Daoy (cell line): ENCODE results near the gene MUC4. TPM values are rescaled to one million over a fixed set of nuclear protein-coding genes. Genes with fewer than 3 reads are reported as not detected.
A peak's percentile ranks its signal among the peaks of the same experiment; 100 is the strongest.
"Not testable (repeated sequence)": the region's sequence is repeated elsewhere in the genome, so short reads cannot be mapped to it uniquely, and the experiment has no call there.

ENCODE experiments used
- DNase-seq: peaks from one replicate; pipeline ENCODE4 v3.0.0-alpha.2; 2015; ENCODE audit warnings: low read depth
- total RNA-seq: library from RNA; depleted of rRNA; stranded (reverse); fragments of >200 nt; shearing (Covaris generic); gene quantifications from 2 replicates; pipeline ENCODE4 v1.2.3, GENCODE V29; 2014

Gene MUC4
- total RNA-seq, 1 experiment from 2014 or later = not detected

DNA sequence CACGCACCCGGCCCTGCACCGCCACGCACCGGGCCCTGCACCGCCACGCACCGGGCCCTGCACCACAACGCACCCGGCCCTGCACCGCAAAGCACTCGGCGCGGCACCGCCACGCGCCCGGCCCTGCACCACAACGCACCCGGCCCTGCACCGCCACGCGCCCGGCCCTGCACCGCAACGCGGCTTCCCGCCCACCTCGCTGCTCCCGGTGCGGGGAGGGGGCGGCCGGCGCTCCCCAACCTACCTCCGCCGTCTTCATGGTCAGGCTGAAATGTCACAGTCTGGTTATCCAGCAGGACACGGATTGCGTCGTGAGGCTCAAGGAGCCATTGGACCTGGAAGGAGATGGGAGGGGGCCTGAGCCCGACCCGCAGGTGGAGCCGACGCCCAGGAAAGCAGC, 49.1 kb downstream of the MUC4 start:
- DNase-seq = no peak

DNA sequence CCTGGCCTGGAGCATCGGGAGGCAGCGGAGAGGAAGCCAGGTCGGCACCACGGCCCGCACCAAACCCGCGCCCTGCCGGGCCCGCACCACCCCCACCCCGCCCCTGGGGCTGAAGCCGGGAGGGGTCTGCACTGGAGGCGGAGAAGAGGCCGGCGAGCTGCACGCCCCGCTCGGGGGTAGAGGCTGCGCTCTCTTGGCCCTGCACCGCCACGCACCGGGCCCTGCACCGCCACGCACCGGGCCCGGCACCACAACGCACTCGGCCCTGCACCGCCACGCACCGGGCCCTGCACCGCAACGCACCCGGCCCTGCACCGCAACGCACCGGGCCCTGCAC, 49.5 kb downstream of the MUC4 start:
- no peak for DNase-seq

DNA sequence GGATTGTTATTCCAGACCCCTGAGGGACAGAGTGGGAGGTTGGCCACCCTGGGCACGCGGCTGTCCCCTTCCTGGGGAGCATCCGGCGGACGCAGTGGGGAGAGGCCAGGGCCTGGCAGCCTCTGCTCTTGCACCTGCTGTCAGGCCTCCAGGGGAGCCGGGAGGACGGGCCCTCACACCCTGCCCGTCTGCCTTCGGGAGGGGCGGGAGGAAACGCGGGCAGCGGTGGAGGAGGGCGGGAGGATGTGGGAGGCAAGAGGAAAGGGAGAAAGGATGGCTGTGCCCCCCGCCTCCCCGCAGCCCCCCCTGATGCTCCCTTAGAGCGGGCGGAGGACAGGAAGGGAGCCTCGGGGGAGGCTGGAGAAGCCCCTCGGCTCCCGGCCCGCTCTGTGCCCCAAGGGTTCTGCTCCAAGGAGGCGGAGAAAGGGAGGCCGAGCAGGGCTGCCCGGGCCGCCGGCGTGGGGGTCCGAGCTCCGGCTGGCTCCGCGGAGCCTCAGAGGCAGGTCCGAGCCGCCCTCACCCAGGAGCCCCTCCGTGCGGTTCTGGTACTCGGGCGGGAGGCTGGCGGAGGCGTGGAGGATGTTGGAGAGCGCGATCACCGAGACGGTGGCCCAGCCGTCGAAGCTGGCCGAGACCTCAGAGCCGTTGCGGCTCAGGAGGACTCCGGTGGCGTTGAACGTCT, 50.0 kb downstream of the MUC4 start:
- no peak for DNase-seq

DNA sequence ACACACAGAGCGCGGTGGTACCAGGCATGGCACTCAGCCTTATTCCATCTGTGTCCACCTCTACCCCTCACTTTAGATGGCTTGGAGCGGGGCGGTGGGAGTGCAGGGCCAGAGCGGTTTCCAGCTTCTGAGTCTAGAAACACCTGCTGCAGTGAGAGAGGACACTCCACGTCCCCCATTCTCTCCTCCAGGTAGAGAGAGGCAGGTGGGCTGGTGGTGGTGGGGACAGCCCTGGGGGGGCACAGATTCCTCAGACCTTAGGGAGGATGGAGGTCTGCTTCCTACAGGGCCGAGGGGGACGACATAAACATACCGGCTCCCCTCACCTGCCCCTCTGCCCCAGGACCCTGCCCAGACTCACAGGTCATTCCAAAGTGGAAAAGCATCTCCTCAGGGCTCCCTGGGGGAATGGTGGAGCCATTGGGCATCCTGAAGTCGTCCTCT, 50.6 kb downstream of the MUC4 start:
- no peak for DNase-seq

DNA sequence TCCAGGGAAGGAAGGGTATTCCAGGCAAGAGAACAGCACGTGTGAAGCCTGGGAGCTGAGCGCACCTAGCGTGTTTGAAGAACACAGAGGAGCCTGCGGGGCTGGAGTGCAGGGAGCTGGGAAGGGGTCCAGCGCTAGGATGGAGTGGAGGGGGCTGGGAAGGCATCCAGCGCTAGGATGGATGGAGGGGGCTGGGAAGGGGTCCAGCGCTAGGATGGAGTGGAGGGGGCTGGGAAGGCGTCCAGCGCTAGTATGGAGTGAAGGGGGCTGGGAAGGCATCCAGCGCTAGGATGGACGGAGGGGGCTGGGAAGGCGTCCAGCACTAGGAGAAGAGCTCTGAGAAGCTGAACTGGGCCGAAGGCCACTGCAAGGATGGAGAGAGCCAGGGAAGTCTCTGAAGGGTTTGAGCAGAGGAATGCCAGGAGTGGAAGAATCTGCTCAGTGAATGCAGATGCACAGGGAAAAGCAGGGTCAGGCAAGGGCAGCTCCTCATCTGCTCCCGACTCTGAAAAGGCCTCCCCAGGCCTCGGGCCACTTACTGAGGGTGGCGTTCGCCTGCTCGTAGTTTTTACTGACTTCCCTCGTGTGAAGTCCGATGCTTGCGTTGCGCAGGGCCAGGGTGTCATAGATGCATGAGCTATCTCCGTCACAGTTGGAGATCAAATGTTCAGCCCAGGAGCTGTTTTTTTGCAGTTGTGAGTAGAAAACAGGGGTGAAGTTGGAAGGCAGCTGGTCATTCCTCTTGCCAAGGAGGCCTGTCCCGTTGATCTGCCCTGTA, 51.2 kb downstream of the MUC4 start:
- no peak for DNase-seq

DNA sequence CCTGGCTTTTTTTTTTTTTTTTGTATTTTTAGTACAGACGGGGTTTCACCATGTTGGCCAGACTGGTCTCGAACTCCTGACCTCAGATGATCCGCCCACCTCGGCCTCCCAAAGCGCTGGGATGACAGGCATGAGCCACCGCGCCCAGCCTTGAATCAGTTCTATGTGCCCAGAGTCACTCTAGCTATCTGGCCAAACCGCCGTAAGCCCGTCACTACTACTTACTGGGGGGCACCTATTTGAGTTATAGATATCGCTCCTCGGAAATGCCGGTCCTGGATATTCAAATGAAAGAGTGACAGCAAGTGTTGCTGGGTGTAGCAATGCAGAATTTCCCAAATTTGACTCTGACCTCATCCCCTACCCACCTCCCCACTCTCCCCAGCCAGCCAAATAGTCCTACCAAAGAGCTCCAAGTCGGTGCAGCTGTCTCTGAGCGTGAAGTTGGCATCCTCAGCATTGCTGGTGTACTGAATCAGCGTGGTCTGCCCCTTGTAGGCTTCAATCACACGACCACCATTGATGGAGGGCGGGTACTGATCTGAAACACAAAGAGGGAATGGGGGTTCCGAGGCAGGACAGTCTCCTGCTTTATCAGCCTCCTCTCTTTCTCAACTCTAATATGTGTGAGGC, 52.9 kb downstream of the MUC4 start:
- DNase-seq = no peak

DNA sequence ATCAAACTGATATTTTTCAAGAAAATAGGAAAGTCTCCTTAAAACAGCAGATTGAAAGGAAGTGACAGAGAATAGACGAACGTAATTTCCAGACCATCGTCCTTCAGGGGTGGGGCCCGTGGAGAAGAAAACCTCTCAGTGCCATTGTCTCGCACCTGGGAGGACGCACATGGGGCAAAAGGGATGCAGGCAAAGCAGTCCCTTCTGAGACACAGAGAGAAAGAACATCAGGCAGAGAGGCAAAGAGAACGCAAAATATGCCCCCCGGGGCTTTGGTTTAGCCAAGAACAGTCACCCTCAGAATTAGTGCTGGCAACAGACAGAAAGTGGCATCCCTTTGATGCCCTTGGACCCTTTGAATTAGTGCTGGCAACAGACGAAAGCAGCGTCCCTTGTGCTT, 53.9 kb downstream of the MUC4 start:
- DNase-seq = no peak

DNA sequence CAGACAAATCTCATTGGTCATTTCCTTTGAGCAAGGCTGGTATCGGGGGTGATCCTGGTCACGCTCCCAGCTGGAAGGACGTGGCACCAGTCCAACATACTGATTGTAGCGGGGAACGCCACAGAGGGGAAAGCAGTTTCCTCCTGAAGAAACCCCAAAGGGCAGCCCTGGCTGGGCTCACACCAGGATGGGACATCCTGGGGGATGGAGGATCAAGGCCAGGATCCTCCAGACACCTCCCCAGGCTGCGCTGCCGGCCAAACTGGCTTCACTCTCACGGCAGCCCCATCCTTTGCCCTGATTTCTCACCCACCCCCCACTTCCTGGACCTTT, 54.3 kb downstream of the MUC4 start:
- DNase-seq = no peak

DNA sequence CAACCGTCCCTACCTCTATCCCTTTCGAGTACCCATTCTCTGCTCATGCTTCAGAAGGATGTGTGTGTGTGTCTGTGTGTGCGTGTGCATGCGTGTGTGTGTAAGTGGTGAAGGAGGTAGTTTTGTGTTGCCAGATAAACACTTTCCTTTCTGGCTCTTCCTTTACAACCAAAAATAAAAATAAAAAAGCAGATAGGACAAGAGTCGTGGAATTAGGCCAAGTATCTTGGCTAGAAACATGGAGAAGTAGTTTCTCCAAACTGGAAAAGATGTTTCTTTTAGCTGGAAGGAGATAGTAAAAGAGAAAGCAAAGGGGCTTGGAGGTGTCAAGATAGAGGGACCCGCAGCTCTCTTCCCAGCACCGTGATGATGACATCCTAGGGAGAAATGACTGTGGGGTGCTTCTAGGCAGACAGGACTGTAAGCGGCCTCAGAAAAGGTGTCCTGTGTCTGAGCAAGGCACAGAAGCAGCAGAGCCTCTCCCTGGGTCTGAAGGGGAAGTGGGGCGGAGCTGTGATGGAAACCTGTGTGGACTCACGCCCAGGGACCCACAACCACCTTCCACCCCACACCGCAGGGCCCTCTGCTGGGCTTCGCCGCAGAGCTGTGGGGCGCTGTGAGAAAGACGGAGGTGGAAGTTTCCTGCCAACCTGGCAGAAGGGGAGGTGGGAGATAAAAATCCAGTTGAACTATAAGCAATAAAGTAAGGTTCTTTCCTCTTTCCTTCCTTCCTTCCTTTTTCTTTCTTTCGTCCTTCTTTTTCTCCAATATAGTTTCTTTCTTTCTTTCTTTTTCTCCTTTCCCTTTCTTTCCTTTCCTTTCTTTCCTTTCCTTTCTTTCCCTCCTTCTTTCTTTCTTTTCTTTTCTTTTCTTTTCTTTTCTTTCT, 55.7 kb downstream of the MUC4 start:
- DNase-seq = no peak

DNA sequence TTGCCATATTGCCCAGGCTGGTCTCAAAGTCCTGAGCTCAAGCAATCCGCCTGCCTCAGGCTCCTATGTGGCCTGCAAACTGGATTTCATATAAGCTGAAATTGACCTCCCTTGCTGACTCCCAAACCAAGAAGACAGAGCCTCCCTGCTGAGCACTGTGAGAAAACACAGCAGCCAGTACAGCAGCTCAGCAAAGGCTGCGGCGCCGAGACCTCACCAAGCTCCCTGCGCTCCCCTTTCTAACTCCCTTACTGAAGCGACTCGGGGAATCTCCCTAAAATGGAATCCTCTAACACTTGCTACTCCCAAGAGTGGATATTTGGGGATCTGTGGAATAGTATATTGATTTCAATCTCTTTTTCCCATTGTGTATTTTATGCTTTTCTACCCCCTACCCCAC, 56.3 kb downstream of the MUC4 start:
- DNase-seq = no peak

DNA sequence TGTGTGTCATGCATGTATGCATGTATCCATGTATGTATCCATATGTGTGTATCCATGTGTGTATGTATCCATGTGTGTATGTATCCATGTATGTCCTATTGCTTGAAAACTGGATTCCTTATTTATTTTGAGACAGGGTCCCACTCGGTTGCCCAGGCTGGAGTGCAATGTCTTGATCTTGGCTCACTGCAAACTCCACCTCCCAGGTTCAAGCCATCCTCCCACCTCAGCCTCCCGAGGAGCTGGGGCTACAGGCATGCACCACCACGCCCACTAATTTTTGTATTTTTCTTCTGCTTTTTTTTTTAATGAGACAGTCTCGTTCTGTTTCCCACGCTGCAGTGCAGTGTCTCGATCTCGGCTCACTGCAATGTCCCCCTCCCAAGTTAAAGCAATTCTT, 56.8 kb downstream of the MUC4 start:
- no peak for DNase-seq

DNA sequence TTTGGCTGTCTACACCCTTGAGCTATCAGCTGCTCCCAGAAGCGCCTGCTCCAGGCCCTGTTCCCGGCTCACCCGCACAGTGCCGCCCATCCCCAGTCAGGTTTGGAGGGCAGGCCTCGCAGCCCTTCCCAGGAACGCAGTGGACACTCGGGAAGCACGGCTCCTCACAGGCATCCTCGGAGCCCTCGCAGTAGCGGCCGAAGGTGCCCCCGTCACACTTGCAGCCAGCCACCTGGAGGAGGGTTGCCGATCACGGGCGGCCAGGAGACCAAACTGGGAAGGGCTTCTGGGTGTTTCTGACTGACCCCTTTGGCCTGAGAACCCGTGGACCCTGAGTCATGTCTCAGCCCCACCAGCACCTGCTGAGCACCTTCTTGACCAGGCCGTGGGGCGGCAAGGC, 57.6 kb downstream of the MUC4 start:
- DNase-seq = peak; percentile 1

DNA sequence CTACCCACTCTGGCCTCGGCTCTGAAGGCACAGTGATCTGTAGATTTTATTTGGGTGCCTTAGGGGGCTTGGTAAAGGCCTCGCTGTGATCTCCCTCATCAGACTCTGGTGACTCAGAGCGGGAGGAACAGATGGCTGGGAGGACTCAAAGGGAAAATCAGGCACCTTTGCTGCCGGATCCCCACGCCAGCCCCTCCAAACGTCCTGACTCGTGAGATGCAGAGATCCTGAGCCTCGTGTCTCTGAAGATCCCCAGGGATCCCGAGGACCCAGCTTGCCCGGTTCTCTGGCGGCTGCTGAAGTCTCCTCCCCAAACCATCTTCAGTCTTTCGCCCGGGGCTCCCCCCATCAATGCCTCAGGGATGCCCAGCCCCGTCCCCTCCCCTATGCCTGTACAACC, 58.1 kb downstream of the MUC4 start:
- peak; percentile 1 for DNase-seq

DNA sequence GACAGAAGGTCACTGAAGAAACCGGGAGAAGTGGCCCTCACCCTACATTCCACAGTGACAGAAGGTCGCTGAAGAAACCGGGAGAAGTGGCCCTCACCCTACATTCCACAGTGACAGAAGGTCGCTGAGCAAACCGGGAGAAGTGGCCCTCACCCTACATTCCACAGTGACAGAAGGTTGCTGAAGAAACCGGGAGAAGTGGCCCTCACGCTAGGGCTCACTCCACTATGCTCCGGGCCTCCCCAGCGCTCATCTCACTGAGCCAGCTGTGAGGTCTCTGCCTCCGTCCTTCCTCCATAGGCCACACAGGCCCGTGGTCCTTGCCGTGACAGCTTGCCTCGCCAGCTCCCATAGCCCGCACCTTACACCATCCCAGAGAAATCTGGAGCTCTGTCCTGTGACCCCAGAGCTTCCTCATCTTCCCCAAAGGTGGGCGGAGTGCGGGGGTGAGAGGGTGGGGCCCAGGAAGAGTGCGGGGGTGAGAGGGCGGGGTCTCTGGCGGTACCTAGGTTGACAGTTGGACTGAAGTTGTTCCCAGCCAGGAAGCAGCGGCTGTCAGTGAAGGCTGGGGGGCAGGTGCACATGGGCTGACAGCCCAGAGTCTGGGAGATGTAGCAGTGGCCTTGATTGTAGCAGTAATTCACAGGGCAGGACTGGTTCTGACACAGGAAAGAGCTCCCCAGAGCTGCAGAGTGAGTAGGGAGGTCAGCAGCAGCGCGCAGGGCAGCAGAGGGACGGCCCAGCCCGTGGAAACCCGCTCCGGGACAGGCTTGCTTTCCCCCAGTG, 59.0 kb downstream of the MUC4 start:
- peak; percentile 1 for DNase-seq

DNA sequence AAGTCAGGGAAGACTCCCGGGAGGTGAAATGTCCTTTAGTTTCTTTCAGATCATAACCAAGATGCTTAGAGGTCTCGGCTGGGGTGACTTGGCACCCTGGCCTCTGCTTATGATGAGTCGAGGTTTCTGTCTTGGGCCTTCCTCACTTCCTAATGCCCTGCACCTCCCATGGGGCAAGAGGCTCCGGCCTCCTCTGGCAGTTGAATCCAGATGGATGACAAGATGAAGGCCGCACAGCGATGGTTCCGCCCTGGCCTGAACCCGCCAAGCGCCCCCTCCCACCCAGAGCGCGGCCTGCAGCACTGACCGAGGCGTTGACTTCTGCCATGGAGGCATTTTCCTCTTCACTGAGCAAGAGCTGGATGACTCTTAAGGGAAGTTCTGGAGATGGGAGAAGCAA, 59.7 kb downstream of the MUC4 start:
- no peak for DNase-seq

DNA sequence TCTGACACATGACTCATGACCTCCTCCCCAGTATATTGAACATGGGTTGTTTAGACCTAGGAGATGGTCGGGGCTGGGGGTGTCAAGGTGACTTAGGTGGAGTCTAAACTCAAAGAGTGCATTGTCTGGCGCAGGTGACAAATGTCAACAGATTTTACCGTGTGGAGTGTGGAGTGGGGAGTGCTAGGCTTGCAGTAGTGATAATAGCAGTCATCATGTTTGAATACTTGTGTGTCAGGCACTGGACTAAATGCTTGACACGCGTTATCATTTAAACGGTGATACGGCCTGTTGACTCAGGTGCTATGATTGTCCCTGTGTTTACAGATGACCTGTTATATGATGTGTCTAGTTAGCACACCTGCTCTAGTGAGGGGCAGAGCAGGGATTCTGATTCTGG, 60.2 kb downstream of the MUC4 start:
- DNase-seq = no peak

DNA sequence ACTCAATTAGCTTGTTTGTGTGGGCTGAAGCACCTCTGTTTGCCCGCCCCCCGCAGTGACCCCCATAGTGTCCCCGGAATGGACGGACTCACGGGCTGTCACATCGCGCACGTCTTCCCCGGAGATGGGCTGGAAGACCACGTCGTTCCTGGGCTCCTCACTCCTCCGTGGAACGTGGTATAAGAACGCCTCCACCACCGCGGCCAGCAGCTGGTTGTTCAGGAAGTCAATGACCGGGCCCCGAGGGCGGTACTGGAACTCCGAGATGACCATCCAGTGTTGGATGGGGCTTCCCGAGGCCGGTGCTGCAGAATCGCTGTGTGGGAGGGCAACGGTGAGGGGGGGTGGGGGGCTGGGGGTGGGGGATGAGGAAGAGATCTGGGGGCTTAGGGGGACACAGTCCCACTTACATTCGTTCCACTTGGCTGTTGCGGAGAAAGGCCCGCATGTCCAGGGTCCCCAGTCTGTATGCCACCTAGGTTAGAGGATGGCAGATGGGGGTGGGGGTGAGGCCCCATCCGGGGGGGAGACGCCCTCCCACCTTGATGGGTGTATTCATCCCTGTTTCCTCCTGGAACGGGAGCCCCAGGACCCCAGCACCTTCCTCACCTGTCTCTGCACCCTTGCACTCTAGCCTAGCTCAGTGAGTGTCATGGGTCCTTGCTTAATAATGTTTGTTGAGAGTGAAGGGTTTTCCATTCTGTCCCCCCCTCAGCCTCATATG, 60.8 kb downstream of the MUC4 start:
- no peak for DNase-seq

DNA sequence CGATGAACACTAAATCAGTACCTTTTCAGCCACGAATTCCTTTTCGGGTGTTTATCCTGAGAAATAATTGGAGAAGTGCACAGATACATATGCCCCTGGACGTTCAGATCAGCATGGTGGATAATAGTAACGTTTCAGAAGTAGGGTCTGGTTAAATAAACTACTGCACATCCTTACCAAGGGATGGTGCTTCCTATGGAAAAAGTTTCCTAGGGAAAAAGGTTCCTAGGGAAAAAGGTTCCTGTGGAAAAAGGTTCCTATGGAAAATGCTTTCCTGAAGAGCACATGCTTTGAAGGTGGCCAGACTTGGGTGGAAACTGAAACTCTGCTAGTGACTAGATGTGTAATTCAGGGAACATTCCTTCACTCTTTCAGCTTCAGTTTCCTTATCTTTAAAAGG, 62.6 kb downstream of the MUC4 start:
- not testable (repeated sequence) for DNase-seq

DNA sequence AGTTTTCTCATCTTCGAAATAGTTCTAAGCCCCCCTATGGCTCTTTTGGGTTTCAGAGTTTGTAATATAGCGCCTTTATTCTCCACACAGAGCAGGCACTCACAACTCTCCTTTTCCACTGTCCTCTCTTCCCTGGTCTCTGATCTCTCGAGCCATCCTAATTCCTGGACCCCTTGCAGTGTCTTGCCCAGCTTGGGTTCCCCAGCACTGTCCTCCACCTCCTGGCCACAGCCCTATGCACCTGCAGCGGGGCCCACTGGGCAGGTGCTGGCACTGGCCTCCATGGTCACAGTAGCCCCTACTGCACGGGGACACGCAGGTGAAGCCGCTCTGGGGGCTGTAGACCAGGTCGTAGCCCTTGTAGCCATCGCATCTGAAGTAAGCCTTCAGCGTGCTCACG, 63.1 kb downstream of the MUC4 start:
- peak; percentile 1 for DNase-seq

DNA sequence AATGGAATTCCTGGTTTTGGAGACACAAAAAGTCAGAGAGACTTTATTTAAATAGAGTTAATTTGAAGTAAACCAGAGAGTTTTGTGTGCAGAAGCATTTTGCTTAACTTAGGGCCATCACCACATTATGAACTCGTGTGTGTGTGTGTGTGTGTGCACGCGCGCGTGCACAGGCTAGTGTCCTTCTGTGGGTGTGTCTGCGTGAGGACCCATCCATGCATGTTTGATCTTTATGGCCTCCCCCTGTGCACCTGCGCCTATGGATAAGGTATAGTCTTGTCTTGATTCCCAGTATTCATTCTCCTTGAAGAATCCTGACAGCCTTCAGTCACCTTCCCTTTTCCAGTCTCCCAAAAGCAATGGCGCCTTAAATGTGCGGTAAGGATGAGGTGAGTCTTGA, 65.0 kb downstream of the MUC4 start:
- DNase-seq = peak; percentile 1

DNA sequence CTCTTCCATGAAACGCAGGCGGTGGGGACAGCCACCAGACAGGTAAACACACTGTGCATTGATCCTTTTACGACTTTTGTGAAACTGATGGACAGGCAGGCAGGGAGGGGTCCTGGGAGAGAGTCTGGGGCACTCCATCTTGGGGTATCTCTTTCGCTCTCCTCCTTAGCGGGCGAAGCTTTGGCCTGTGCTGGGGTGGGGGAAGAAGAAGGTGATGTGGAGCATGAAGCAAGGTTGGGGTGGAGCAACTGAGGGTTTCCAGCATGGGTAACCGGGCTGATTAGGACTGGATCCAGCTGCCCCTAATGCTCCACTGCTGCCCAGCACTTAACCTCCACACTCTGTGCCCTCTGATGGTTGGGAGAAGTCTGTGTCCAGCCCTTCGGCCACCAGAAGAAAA, 65.4 kb downstream of the MUC4 start:
- peak; percentile 1 for DNase-seq
